Measurements from ENCODE around the gene LANCL3. TPM values are rescaled to one million over a fixed set of nuclear protein-coding genes. Genes with fewer than 3 reads are reported as not detected.

Gene LANCL3
- total and polyA plus RNA-seq, 2 donors: 0.24 to 0.30 TPM

DNA sequence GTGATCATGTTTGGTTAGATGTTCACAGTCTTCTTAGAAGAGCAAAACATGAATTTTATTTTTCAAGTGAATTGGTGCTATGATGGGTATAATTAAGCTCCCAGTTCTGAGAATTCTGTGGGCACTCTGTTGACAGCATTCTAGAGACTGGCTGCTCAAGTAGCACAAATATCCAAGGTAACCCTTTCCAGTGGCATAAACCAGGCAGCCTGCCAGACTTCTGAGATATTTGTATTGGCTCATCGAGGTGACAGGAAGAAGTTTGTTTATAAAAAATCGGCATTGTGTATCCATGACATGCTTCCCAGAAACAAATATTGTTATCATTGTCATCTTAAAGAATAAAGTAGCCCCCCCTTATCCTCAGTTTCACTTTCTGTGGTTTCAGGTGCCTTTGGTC is 28.3 kb downstream of the LANCL3 start:
- WGBS: 67% methylated on average over 2 of the region's 2 CpGs
- H3K27ac ChIP-seq (ENCODE audit: low read depth in 1 of 2, low read length in 1 of 2): no peak overlapping the region
- no peaks in the 10 kb centered on the region for H3K36me3 ChIP-seq (ENCODE audit: control insufficient read depth in 2 of 2, insufficient read depth in 2 of 2, low read length in 1 of 2)
- no peaks in the 10 kb centered on the region for H3K9me3 ChIP-seq (ENCODE audit: control insufficient read depth in 2 of 2, insufficient read depth in 1 of 2, low read length in 1 of 2)
- no peak for DNase-seq (ENCODE audit: low read depth in 6 of 9, low spot score in 9 of 9)
- H3K4me3 ChIP-seq (ENCODE audit: low read length in 2 of 2): no peak overlapping the region
- H3K27me3 ChIP-seq (ENCODE audit: control insufficient read depth in 2 of 2, insufficient read depth in 1 of 2, low read length in 1 of 2): no peaks in the 10 kb centered on the region
- H3K4me1 ChIP-seq (ENCODE audit: control insufficient read depth in 2 of 2, insufficient read depth in 2 of 2, low read length in 2 of 2): no peaks in the 10 kb centered on the region

DNA sequence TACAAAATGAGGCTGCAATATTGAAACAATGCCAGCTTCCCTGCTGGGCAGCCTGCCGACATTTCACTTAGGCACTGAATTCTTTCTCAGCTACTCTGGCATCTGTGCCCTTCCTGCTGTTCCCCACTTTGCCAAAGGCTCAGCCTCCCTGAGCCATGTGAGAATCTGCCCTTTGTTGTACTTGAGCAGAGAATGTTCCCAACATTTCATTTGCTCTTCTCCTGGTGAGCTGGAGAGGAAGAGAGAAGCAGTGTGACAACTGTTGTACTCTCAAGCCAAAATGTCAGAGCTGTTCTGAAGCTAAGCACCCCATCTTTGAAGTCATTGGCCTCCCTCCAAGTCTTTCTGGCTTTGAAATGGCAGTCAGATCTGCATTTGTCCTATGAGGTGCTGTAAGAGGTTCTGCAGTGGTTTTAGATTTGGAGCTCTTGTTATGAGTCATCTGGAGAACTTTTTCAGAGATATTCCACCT is 32.5 kb downstream of the LANCL3 start:
- H3K9me3 ChIP-seq (ENCODE audit: control insufficient read depth in 2 of 2, insufficient read depth in 1 of 2, low read length in 1 of 2): no peaks in the 10 kb centered on the region
- WGBS: 96% methylated on average over 1 of the region's 1 CpG
- H3K4me3 ChIP-seq (ENCODE audit: low read length in 2 of 2): no peak overlapping the region
- no peak overlapping the region for H3K27ac ChIP-seq (ENCODE audit: low read depth in 1 of 2, low read length in 1 of 2)
- H3K4me1 ChIP-seq (ENCODE audit: control insufficient read depth in 2 of 2, insufficient read depth in 2 of 2, low read length in 2 of 2): no peaks in the 10 kb centered on the region
- H3K36me3 ChIP-seq (ENCODE audit: control insufficient read depth in 2 of 2, insufficient read depth in 2 of 2, low read length in 1 of 2): no peaks in the 10 kb centered on the region
- no peak for DNase-seq (ENCODE audit: low read depth in 6 of 9, low spot score in 9 of 9)
- H3K27me3 ChIP-seq (ENCODE audit: control insufficient read depth in 2 of 2, insufficient read depth in 1 of 2, low read length in 1 of 2): no peaks in the 10 kb centered on the region

- no peaks in the 10 kb centered on the region for H3K27me3 ChIP-seq (ENCODE audit: control insufficient read depth in 2 of 2, insufficient read depth in 1 of 2, low read length in 1 of 2)
- H3K36me3 ChIP-seq (ENCODE audit: control insufficient read depth in 2 of 2, insufficient read depth in 2 of 2, low read length in 1 of 2): no peaks in the 10 kb centered on the region
- no peak overlapping the region for H3K4me3 ChIP-seq (ENCODE audit: low read length in 2 of 2)
- H3K27ac ChIP-seq (ENCODE audit: low read depth in 1 of 2, low read length in 1 of 2): no peak overlapping the region
- WGBS: 90% methylated on average over 2 of the region's 2 CpGs
- DNase-seq (ENCODE audit: low read depth in 6 of 9, low spot score in 9 of 9): no peak
- no peaks in the 10 kb centered on the region for H3K4me1 ChIP-seq (ENCODE audit: control insufficient read depth in 2 of 2, insufficient read depth in 2 of 2, low read length in 2 of 2)
- H3K9me3 ChIP-seq (ENCODE audit: control insufficient read depth in 2 of 2, insufficient read depth in 1 of 2, low read length in 1 of 2): no peaks in the 10 kb centered on the region
Observed at GRCh38 chrX:37607243-37607642, 35.8 kb downstream of the LANCL3 start.

GRCh38 chrX:37608156-37608555 is 36.7 kb downstream of the LANCL3 start:
- H3K4me3 ChIP-seq (ENCODE audit: low read length in 2 of 2): no peak overlapping the region
- WGBS: 92% methylated on average over 2 of the region's 2 CpGs
- DNase-seq (ENCODE audit: low read depth in 6 of 9, low spot score in 9 of 9): no peak
- no peak overlapping the region for H3K27ac ChIP-seq (ENCODE audit: low read depth in 1 of 2, low read length in 1 of 2)
- H3K36me3 ChIP-seq (ENCODE audit: control insufficient read depth in 2 of 2, insufficient read depth in 2 of 2, low read length in 1 of 2): no peaks in the 10 kb centered on the region
- no peaks in the 10 kb centered on the region for H3K4me1 ChIP-seq (ENCODE audit: control insufficient read depth in 2 of 2, insufficient read depth in 2 of 2, low read length in 2 of 2)
- no peaks in the 10 kb centered on the region for H3K27me3 ChIP-seq (ENCODE audit: control insufficient read depth in 2 of 2, insufficient read depth in 1 of 2, low read length in 1 of 2)
- H3K9me3 ChIP-seq (ENCODE audit: control insufficient read depth in 2 of 2, insufficient read depth in 1 of 2, low read length in 1 of 2): no peaks in the 10 kb centered on the region

- no peak for DNase-seq (ENCODE audit: low read depth in 6 of 9, low spot score in 9 of 9)
- Histone ChIP-seq H3K27ac (ENCODE audit: low read depth in 1 of 2, low read length in 1 of 2) (no peak overlapping the region), H3K4me1 (ENCODE audit: control insufficient read depth in 2 of 2, insufficient read depth in 2 of 2, low read length in 2 of 2) (no peaks in the 10 kb centered on the region), H3K27me3 (ENCODE audit: control insufficient read depth in 2 of 2, insufficient read depth in 1 of 2, low read length in 1 of 2) (no peaks in the 10 kb centered on the region), H3K4me3 (ENCODE audit: low read length in 2 of 2) (no peak overlapping the region), H3K36me3 (ENCODE audit: control insufficient read depth in 2 of 2, insufficient read depth in 2 of 2, low read length in 1 of 2) (no peaks in the 10 kb centered on the region), H3K9me3 (ENCODE audit: control insufficient read depth in 2 of 2, insufficient read depth in 1 of 2, low read length in 1 of 2) (no peaks in the 10 kb centered on the region)
- 94% methylated on average over 1 of the region's 1 CpG for WGBS
Observed at GRCh38 chrX:37609727-37610126, 38.3 kb downstream of the LANCL3 start.

GRCh38 chrX:37613933-37614332 is 42.5 kb downstream of the LANCL3 start:
- no peaks in the 10 kb centered on the region for H3K36me3 ChIP-seq (ENCODE audit: control insufficient read depth in 2 of 2, insufficient read depth in 2 of 2, low read length in 1 of 2)
- WGBS: 89% methylated on average over 1 of the region's 1 CpG
- DNase-seq (ENCODE audit: low read depth in 6 of 9, low spot score in 9 of 9): no peak
- H3K9me3 ChIP-seq (ENCODE audit: control insufficient read depth in 2 of 2, insufficient read depth in 1 of 2, low read length in 1 of 2): no peaks in the 10 kb centered on the region
- H3K27ac ChIP-seq (ENCODE audit: low read depth in 1 of 2, low read length in 1 of 2): no peak overlapping the region
- no peak overlapping the region for H3K4me3 ChIP-seq (ENCODE audit: low read length in 2 of 2)
- no peaks in the 10 kb centered on the region for H3K4me1 ChIP-seq (ENCODE audit: control insufficient read depth in 2 of 2, insufficient read depth in 2 of 2, low read length in 2 of 2)
- H3K27me3 ChIP-seq (ENCODE audit: control insufficient read depth in 2 of 2, insufficient read depth in 1 of 2, low read length in 1 of 2): no peaks in the 10 kb centered on the region

DNA sequence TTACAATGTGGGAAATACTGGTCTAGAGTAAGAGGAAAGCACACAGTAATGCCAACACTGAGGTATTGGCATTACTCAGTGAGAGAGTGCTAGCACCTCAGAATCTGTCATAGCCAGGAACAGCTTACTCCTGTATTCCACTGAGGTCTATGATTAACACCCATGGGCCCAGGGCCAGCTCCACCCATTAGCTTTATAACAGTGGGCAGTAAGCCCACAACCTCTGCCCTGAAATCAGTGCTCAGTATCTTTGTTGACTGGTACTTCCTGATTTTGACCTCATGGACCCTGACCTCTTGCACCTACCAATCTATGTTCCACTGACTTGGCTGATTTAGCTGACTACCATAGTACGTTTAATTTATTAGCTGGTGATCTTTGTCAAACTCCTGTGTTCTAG is 56.1 kb downstream of the LANCL3 start:
- Histone ChIP-seq H3K36me3 (ENCODE audit: control insufficient read depth in 2 of 2, insufficient read depth in 2 of 2, low read length in 1 of 2) (no peaks in the 10 kb centered on the region), H3K27me3 (ENCODE audit: control insufficient read depth in 2 of 2, insufficient read depth in 1 of 2, low read length in 1 of 2) (no peaks in the 10 kb centered on the region), H3K4me3 (ENCODE audit: low read length in 2 of 2) (no peak overlapping the region), H3K4me1 (ENCODE audit: control insufficient read depth in 2 of 2, insufficient read depth in 2 of 2, low read length in 2 of 2) (no peaks in the 10 kb centered on the region), H3K9me3 (ENCODE audit: control insufficient read depth in 2 of 2, insufficient read depth in 1 of 2, low read length in 1 of 2) (no peaks in the 10 kb centered on the region), H3K27ac (ENCODE audit: low read depth in 1 of 2, low read length in 1 of 2) (no peak overlapping the region)
- DNase-seq (ENCODE audit: low read depth in 6 of 9, low spot score in 9 of 9): no peak
- 95% methylated on average over 1 of the region's 1 CpG for WGBS

DNA sequence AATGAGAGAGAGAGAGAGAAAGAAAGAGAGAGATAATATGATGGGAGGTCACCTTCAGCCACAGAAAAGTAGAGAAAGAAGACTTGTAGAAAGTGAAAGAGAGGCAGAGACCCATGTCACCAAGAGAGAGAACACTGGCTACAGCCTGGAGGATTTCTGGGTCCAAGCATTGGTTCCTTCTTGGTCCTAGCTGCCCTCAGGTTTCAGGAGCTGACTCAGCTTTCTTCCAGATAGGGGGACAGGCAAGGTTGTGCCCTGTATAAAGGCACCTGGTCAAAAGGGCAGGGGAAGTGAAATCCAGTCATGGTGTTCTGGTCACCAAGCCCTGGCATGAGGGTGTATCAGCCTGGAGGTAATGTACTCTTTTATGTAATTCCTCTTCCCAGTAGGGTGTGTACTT is 66.6 kb downstream of the LANCL3 start:
- H3K9me3 ChIP-seq (ENCODE audit: control insufficient read depth in 2 of 2, insufficient read depth in 1 of 2, low read length in 1 of 2): no peaks in the 10 kb centered on the region
- H3K4me1 ChIP-seq (ENCODE audit: control insufficient read depth in 2 of 2, insufficient read depth in 2 of 2, low read length in 2 of 2): no peaks in the 10 kb centered on the region
- H3K4me3 ChIP-seq (ENCODE audit: low read length in 2 of 2): no peak overlapping the region
- H3K36me3 ChIP-seq (ENCODE audit: control insufficient read depth in 2 of 2, insufficient read depth in 2 of 2, low read length in 1 of 2): no peaks in the 10 kb centered on the region
- no peak for DNase-seq (ENCODE audit: low read depth in 6 of 9, low spot score in 9 of 9)
- no peak overlapping the region for H3K27ac ChIP-seq (ENCODE audit: low read depth in 1 of 2, low read length in 1 of 2)
- no peaks in the 10 kb centered on the region for H3K27me3 ChIP-seq (ENCODE audit: control insufficient read depth in 2 of 2, insufficient read depth in 1 of 2, low read length in 1 of 2)

DNA sequence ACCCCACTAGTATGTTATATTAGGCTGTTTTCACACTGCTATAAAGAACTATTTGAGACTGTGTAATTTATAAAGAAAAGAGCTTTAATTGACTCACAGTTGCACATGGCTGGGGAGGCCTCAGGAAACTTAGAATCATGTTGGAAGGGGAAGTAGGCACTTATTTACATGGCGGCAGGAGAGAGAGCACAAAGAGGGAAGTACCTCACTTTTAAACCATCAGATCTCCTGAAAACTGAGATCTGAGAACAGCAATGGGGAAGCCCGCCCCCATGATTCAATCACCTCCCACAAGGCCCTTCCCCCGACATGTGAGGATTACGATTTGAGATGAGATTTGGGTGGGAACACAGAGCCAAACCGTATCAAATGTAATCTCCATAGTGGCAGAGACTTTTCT is 68.7 kb downstream of the LANCL3 start:
- Histone ChIP-seq H3K4me3 (ENCODE audit: low read length in 2 of 2) (no peak overlapping the region), H3K9me3 (ENCODE audit: control insufficient read depth in 2 of 2, insufficient read depth in 1 of 2, low read length in 1 of 2) (no peaks in the 10 kb centered on the region), H3K27me3 (ENCODE audit: control insufficient read depth in 2 of 2, insufficient read depth in 1 of 2, low read length in 1 of 2) (no peaks in the 10 kb centered on the region), H3K4me1 (ENCODE audit: control insufficient read depth in 2 of 2, insufficient read depth in 2 of 2, low read length in 2 of 2) (no peaks in the 10 kb centered on the region), H3K27ac (ENCODE audit: low read depth in 1 of 2, low read length in 1 of 2) (no peak overlapping the region), H3K36me3 (ENCODE audit: control insufficient read depth in 2 of 2, insufficient read depth in 2 of 2, low read length in 1 of 2) (no peaks in the 10 kb centered on the region)
- WGBS: 92% methylated on average over 5 of the region's 5 CpGs
- no peak for DNase-seq (ENCODE audit: low read depth in 6 of 9, low spot score in 9 of 9)

DNA sequence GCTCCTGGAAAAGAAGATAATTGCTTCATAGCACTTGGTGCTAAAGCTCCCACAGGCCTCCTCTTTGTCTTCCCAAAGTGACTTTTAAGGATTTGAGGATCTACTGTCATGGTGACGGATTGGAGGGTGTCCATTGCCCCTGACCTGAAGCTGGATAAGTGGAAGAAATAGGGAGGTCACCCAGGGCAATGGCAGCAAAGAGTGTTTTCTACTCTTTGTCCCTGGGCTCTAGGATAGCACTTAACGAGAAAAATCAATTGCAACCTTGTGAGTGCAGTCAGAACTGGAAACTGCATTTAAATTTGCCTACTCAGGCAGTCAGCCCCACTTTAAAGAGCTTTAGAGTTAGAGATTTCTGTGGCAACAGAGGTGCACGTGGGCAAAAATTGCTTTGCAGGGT is 70.4 kb downstream of the LANCL3 start:
- WGBS: 94% methylated on average over 3 of the region's 3 CpGs
- Histone ChIP-seq H3K36me3 (ENCODE audit: control insufficient read depth in 2 of 2, insufficient read depth in 2 of 2, low read length in 1 of 2) (no peaks in the 10 kb centered on the region), H3K27ac (ENCODE audit: low read depth in 1 of 2, low read length in 1 of 2) (no peak overlapping the region), H3K4me3 (ENCODE audit: low read length in 2 of 2) (no peak overlapping the region), H3K27me3 (ENCODE audit: control insufficient read depth in 2 of 2, insufficient read depth in 1 of 2, low read length in 1 of 2) (no peaks in the 10 kb centered on the region), H3K4me1 (ENCODE audit: control insufficient read depth in 2 of 2, insufficient read depth in 2 of 2, low read length in 2 of 2) (no peaks in the 10 kb centered on the region), H3K9me3 (ENCODE audit: control insufficient read depth in 2 of 2, insufficient read depth in 1 of 2, low read length in 1 of 2) (no peaks in the 10 kb centered on the region)
- no peak for DNase-seq (ENCODE audit: low read depth in 6 of 9, low spot score in 9 of 9)
